ENCODE data around the gene ZNF180. TPM values are rescaled to one million over a fixed set of nuclear protein-coding genes. Genes with fewer than 3 reads are reported as not detected.

The ZNF180 gene
- total and polyA plus RNA-seq, 2 donors (not counting 1 experiment from before 2014, with no cell fraction given) = 4.4 to 16.1 TPM

- Histone ChIP-seq H3K27me3 (replicated peaks in 1 of 4; ENCODE audit: control extremely low read depth in 1 of 4, control insufficient read depth in 3 of 4, insufficient read depth in 4 of 4, low read length in 3 of 4) (no peaks in the 10 kb centered on the region), H3K9me3 (ENCODE audit: control extremely low read depth in 1 of 3, control insufficient read depth in 2 of 3, insufficient read depth in 1 of 3, low read length in 2 of 3) (peaks cover 2 to 72% (median 38%) of the 10 kb centered on the region in 3 donors), H3K36me3 (replicated peaks in 1 of 2; ENCODE audit: control extremely low read depth in 1 of 2, control insufficient read depth in 1 of 2, extremely low read depth in 1 of 2, insufficient read depth in 2 of 2, low read length in 1 of 2) (peaks cover under 1 to 35% of the 10 kb centered on the region in 2 experiments), H2AFZ (ENCODE audit: insufficient read depth, low read depth, low read length, poor library complexity, severe bottlenecking) (no peak overlapping the region), H3K4me2 (replicated peaks; ENCODE audit: low read depth, low read length, poor library complexity, severe bottlenecking) (peak overlapping the region; percentile 80), H3K9ac (ENCODE audit: low read length) (peak overlapping the region; percentile 98), H4K20me1 (ENCODE audit: control insufficient read depth, insufficient read depth, low read length, poor library complexity, severe bottlenecking) (peaks cover 12% of the 10 kb centered on the region), H3K4me3 (ENCODE audit: control extremely low read depth in 1 of 5, extremely low read depth in 1 of 5, insufficient read depth in 1 of 5, low read depth in 2 of 5, low read length in 4 of 5) (peak overlapping the region in 1 of 5 experiments; percentile 98), H3K4me1 (ENCODE audit: control insufficient read depth in 2 of 2, insufficient read depth in 2 of 2, low read length in 2 of 2) (peaks cover 13 to 25% of the 10 kb centered on the region in 2 donors), H3K27ac (ENCODE audit: low read length in 2 of 2) (no peak overlapping the region), H3K79me2 (ENCODE audit: control insufficient read depth, insufficient read depth, low read length) (peaks cover 63% of the 10 kb centered on the region)
- peaks cover 4% of the 10 kb centered on the region for H3K27me3 Mint-ChIP-seq
- ATAC-seq (ENCODE audit: low read depth) (no peak), DNase-seq (no peak)
- POLR2A ChIA-PET = no interaction called here
- CTCF ChIA-PET = no interaction called here
- intact Hi-C loops (cut with micrococcal nuclease) = no loop called here
- 95% methylated on average over 9 of the region's 9 CpGs for WGBS (ENCODE audit: insufficient coverage)
- peak overlapping the region; percentile 99 for H3K4me3 Mint-ChIP-seq
- TF ChIP-seq, protein P1, sequence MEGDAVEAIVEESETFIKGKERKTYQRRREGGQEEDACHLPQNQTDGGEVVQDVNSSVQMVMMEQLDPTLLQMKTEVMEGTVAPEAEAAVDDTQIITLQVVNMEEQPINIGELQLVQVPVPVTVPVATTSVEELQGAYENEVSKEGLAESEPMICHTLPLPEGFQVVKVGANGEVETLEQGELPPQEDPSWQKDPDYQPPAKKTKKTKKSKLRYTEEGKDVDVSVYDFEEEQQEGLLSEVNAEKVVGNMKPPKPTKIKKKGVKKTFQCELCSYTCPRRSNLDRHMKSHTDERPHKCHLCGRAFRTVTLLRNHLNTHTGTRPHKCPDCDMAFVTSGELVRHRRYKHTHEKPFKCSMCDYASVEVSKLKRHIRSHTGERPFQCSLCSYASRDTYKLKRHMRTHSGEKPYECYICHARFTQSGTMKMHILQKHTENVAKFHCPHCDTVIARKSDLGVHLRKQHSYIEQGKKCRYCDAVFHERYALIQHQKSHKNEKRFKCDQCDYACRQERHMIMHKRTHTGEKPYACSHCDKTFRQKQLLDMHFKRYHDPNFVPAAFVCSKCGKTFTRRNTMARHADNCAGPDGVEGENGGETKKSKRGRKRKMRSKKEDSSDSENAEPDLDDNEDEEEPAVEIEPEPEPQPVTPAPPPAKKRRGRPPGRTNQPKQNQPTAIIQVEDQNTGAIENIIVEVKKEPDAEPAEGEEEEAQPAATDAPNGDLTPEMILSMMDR (IDR thresholded peaks at IDR 0.05) = no peak
- no peak for TF ChIP-seq EZH2 (IDR thresholded peaks at IDR 0.05; ENCODE audit: borderline replicate concordance, insufficient read depth, low read depth, low read length, poor library complexity, severe bottlenecking)
- peaks cover 20% of the 10 kb centered on the region for H3K9me3 Mint-ChIP-seq (ENCODE audit: insufficient read depth)
- peaks cover 34% of the 10 kb centered on the region for H3K4me1 Mint-ChIP-seq
- no peak overlapping the region for H3K27ac Mint-ChIP-seq
Measured at GRCh38 chr19:44498988-44499387, 1.3 kb downstream of the ZNF180 start.

DNA sequence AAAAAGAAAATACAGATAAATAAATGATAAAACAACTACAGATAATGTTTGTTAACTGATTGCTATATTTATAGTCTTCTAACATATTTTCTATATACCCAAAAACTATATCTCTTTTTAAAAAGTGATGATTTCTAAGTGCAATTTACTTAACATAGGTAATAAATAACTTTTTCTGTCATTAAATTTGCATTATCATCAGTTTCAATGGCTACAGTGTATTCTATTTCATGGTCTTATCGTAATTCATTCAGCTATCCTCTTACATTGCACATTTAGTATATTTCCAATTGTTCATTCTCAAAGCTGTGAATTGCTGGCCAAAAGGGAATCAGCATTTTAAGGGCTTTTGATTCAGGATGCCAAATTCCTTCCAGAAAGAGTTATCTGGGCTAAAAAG is 3.6 kb downstream of the ZNF180 start:
- H3K79me2 ChIP-seq (ENCODE audit: control insufficient read depth, insufficient read depth, low read length) = peaks cover 86% of the 10 kb centered on the region
- WGBS (ENCODE audit: insufficient coverage) = no CpG with 5 or more reads among the region's 1 CpG
- no peaks in the 10 kb centered on the region for H3K27me3 ChIP-seq (replicated peaks in 1 of 4; ENCODE audit: control extremely low read depth in 1 of 4, control insufficient read depth in 3 of 4, insufficient read depth in 4 of 4, low read length in 3 of 4)
- intact Hi-C loops (cut with micrococcal nuclease) = no loop called here
- no peak overlapping the region for H3K27ac ChIP-seq (ENCODE audit: low read length in 2 of 2)
- POLR2A ChIA-PET = no interaction called here
- H3K9me3 ChIP-seq (ENCODE audit: control extremely low read depth in 1 of 3, control insufficient read depth in 2 of 3, insufficient read depth in 1 of 3, low read length in 2 of 3) = peaks cover 6 to 90% (median 60%) of the 10 kb centered on the region in 3 donors
- H3K4me3 ChIP-seq (ENCODE audit: control extremely low read depth in 1 of 5, extremely low read depth in 1 of 5, insufficient read depth in 1 of 5, low read depth in 2 of 5, low read length in 4 of 5) = no peak overlapping the region
- no peak overlapping the region for H3K4me2 ChIP-seq (replicated peaks; ENCODE audit: low read depth, low read length, poor library complexity, severe bottlenecking)
- Mint-ChIP-seq H3K27ac (no peak overlapping the region), H3K9me3 (ENCODE audit: insufficient read depth) (peaks cover 31% of the 10 kb centered on the region), H3K4me1 (peaks cover 34% of the 10 kb centered on the region), H3K27me3 (no peaks in the 10 kb centered on the region), H3K4me3 (peak overlapping the region; percentile 37)
- no peak overlapping the region for H2AFZ ChIP-seq (ENCODE audit: insufficient read depth, low read depth, low read length, poor library complexity, severe bottlenecking)
- CTCF ChIA-PET = no interaction called here
- DNase-seq (no peak), ATAC-seq (ENCODE audit: low read depth) (no peak)
- H4K20me1 ChIP-seq (ENCODE audit: control insufficient read depth, insufficient read depth, low read length, poor library complexity, severe bottlenecking) = peaks cover 12% of the 10 kb centered on the region
- H3K4me1 ChIP-seq (ENCODE audit: control insufficient read depth in 2 of 2, insufficient read depth in 2 of 2, low read length in 2 of 2) = peaks cover 13 to 25% of the 10 kb centered on the region in 2 donors
- TF ChIP-seq, protein P1 (IDR thresholded peaks at IDR 0.05) = no peak
- no peak for TF ChIP-seq EZH2 (IDR thresholded peaks at IDR 0.05; ENCODE audit: borderline replicate concordance, insufficient read depth, low read depth, low read length, poor library complexity, severe bottlenecking)
- H3K36me3 ChIP-seq (replicated peaks in 1 of 2; ENCODE audit: control extremely low read depth in 1 of 2, control insufficient read depth in 1 of 2, extremely low read depth in 1 of 2, insufficient read depth in 2 of 2, low read length in 1 of 2) = peaks cover 12 to 56% of the 10 kb centered on the region in 2 experiments
- H3K9ac ChIP-seq (ENCODE audit: low read length) = no peak overlapping the region

Measured in B cell (primary cell).